ENCODE results near the gene TOMM40L.

Gene TOMM40L

GRCh38 chr1:161197560-161198193 is 28.2 kb upstream of the TOMM40L start:
- no peak for DNase-seq

- no peak for DNase-seq
These were observed 27.5 kb upstream of the TOMM40L start for GRCh38 chr1:161198194-161198896.

- DNase-seq: peak; percentile 56 to 83 (median 74)
These were observed 26.9 kb upstream of the TOMM40L start, which contains the start of gene ADAMTS4 for GRCh38 chr1:161198897-161199431. ADAMTS4 (minus strand) TSS chr1:161199054; CDS start chr1:161198627, 427 bp downstream.

GRCh38 chr1:161199506-161200139 is 26.2 kb upstream of the TOMM40L start:
- no peak for DNase-seq

- peak in 2 of 3 donors; percentile 30 to 46 for DNase-seq
These were observed 25.4 kb upstream of the TOMM40L start for GRCh38 chr1:161200421-161200991.

- DNase-seq: peak; percentile 51 to 76 (median 65)
These were observed 24.6 kb upstream of the TOMM40L start for GRCh38 chr1:161200992-161201835.

GRCh38 chr1:161201836-161202712 is 23.8 kb upstream of the TOMM40L start, which contains the start of gene NDUFS2:
NDUFS2 (plus strand) TSS chr1:161202367; CDS start chr1:161202386, 19 bp downstream.
- peak; percentile 97 to 99 (median 98) for DNase-seq

- no peak for DNase-seq
These were observed 19.3 kb upstream of the TOMM40L start for GRCh38 chr1:161206411-161207140.

- no peak for DNase-seq
These were observed 18.7 kb upstream of the TOMM40L start for GRCh38 chr1:161207173-161207572.

- peak; percentile 87 to 91 (median 87) for DNase-seq
These were observed 16.0 kb upstream of the TOMM40L start for GRCh38 chr1:161209790-161210409.

GRCh38 chr1:161214369-161214768 is 11.5 kb upstream of the TOMM40L start:
- peak; percentile 70 to 76 (median 73) for DNase-seq

- peak; percentile 82 to 91 (median 89) for DNase-seq
These were observed 10.8 kb upstream of the TOMM40L start, which contains the start of gene FCER1G for GRCh38 chr1:161215076-161215475. FCER1G (plus strand) TSS chr1:161215295; CDS start chr1:161215322, 27 bp downstream.

GRCh38 chr1:161216945-161217712 is 8.7 kb upstream of the TOMM40L start:
- DNase-seq: peak; percentile 89 to 99 (median 98)

GRCh38 chr1:161217831-161218230 is 8.0 kb upstream of the TOMM40L start:
- DNase-seq: peak in 1 of 3 donors; percentile 35

GRCh38 chr1:161218301-161219077 is 7.4 kb upstream of the TOMM40L start:
- no peak for DNase-seq

- no peak for DNase-seq
These were observed 6.6 kb upstream of the TOMM40L start for GRCh38 chr1:161219078-161219892.

GRCh38 chr1:161220002-161220401 is 5.9 kb upstream of the TOMM40L start:
- no peak for DNase-seq
